Mesenchymal stem cell (in vitro differentiated cells and primary cell): Measurements from ENCODE around the gene BCL7B.
"Not testable (repeated sequence)": the region's sequence is repeated elsewhere in the genome, so short reads cannot be mapped to it uniquely, and the experiment has no call there.

ENCODE experiments used
- DNase-seq: peaks from one replicate; pipeline ENCODE4 v3.0.0-alpha.2; 2013
- H2AFZ ChIP-seq: one replicate; pipeline ENCODE4 v1.6.1; 2013; ENCODE audit warnings: low read depth, mild to moderate bottlenecking, control low read depth, inconsistent platforms, low read length, moderate library complexity
- H2AK5ac ChIP-seq: 2 replicates; pipeline ENCODE4 v1.6.1; 2013; ENCODE audit warnings: low read length, moderate library complexity, mild to moderate bottlenecking, inconsistent platforms; ENCODE audit not compliant: severe bottlenecking
- H2BK120ac ChIP-seq: one replicate; pipeline ENCODE4 v1.6.1; 2013; ENCODE audit warnings: low read depth, mild to moderate bottlenecking, inconsistent platforms, low read length, moderate library complexity
- H2BK12ac ChIP-seq, 2 experiments: one replicate each; pipeline ENCODE4 v1.6.1; 2013; ENCODE audit warnings: inconsistent platforms in 2 of 2, low read length in 2 of 2, mild to moderate bottlenecking in 2 of 2, moderate library complexity in 2 of 2, control low read depth in 1 of 2
- H2BK15ac ChIP-seq: one replicate; pipeline ENCODE4 v1.6.1; 2013; ENCODE audit warnings: mild to moderate bottlenecking, low read depth, inconsistent platforms; ENCODE audit not compliant: poor library complexity, severe bottlenecking
- H2BK5ac ChIP-seq: 2 replicates; pipeline ENCODE4 v1.6.1; 2013; ENCODE audit warnings: low read depth, mild to moderate bottlenecking, low read length, control low read depth, inconsistent platforms; ENCODE audit not compliant: poor library complexity, severe bottlenecking
- H3K14ac ChIP-seq, 2 experiments: one replicate each; pipeline ENCODE4 v1.6.1; 2013; ENCODE audit warnings: inconsistent platforms in 2 of 2, low read length in 2 of 2, control low read depth in 1 of 2, mild to moderate bottlenecking in 1 of 2, moderate library complexity in 1 of 2
- H3K18ac ChIP-seq, 2 experiments: one replicate each; pipeline ENCODE4 v1.6.1; 2013; ENCODE audit warnings: inconsistent platforms in 2 of 2, low read length in 2 of 2, control low read depth in 1 of 2, low read depth in 1 of 2, mild to moderate bottlenecking in 1 of 2
- H3K23ac ChIP-seq, 2 experiments: one replicate each; pipeline ENCODE4 v1.6.1; 2013; ENCODE audit warnings: inconsistent platforms in 2 of 2, low read length in 2 of 2, mild to moderate bottlenecking in 2 of 2, moderate library complexity in 2 of 2, control low read depth in 1 of 2
- H3K27ac ChIP-seq: 2 replicates; pipeline ENCODE4 v1.5.1; 2013; ENCODE audit warnings: mild to moderate bottlenecking, moderate library complexity, low read length, control low read depth, inconsistent platforms; ENCODE audit not compliant: poor library complexity, severe bottlenecking
- H3K27me3 ChIP-seq, 2 experiments: 2 replicates each; pipeline versions ENCODE4 v1.6.1 to v1.7.0; 2013; ENCODE audit warnings: low read length in 2 of 2, mild to moderate bottlenecking in 2 of 2, moderate library complexity in 2 of 2, control low read depth in 1 of 2, inconsistent platforms in 1 of 2; ENCODE audit not compliant: control insufficient read depth in 1 of 2, insufficient read depth in 1 of 2
- H3K36me3 ChIP-seq, 2 experiments: 2 replicates each; pipeline versions ENCODE4 v1.6.1 to v1.7.0; 2013; ENCODE audit warnings: low read length in 2 of 2, control low read depth in 1 of 2, inconsistent platforms in 1 of 2, low read depth in 1 of 2, mild to moderate bottlenecking in 1 of 2; ENCODE audit not compliant: insufficient read depth in 2 of 2, control insufficient read depth in 1 of 2
- H3K4ac ChIP-seq, 2 experiments: one replicate each; pipeline ENCODE4 v1.6.1; 2013; ENCODE audit warnings: inconsistent platforms in 2 of 2, low read length in 2 of 2, mild to moderate bottlenecking in 2 of 2, moderate library complexity in 2 of 2, control low read depth in 1 of 2, low read depth in 1 of 2
- H3K4me1 ChIP-seq: 2 replicates; pipeline ENCODE4 v1.6.1; 2013; ENCODE audit warnings: low read depth, low read length, control low read depth; ENCODE audit not compliant: control insufficient read depth, insufficient read depth
- H3K4me2 ChIP-seq: 2 replicates; pipeline ENCODE4 v1.6.1; 2013; ENCODE audit warnings: low read length, mild to moderate bottlenecking, inconsistent platforms; ENCODE audit not compliant: poor library complexity, severe bottlenecking
- H3K4me3 ChIP-seq, 2 experiments: 2 replicates each; pipeline versions ENCODE4 v1.5.1 to v1.7.0; 2013; ENCODE audit warnings: low read length in 2 of 2, mild to moderate bottlenecking in 2 of 2, control low read depth in 1 of 2, low read depth in 1 of 2; ENCODE audit not compliant: insufficient read depth in 1 of 2
- H3K79me1 ChIP-seq: replicated peaks from 2 replicates; pipeline ENCODE4 v1.6.1; 2013; ENCODE audit warnings: mild to moderate bottlenecking, control low read depth, low read length, inconsistent platforms; ENCODE audit not compliant: poor library complexity, severe bottlenecking
- H3K9ac ChIP-seq: 2 replicates; pipeline ENCODE4 v1.7.0; 2013; ENCODE audit warnings: mild to moderate bottlenecking, low read length, moderate library complexity
- H3K9me3 ChIP-seq: 2 replicates; pipeline ENCODE4 v1.7.0; 2013; ENCODE audit warnings: mild to moderate bottlenecking, low read length; ENCODE audit not compliant: control insufficient read depth
- H4K8ac ChIP-seq: one replicate; pipeline ENCODE4 v1.6.1; 2013; ENCODE audit warnings: inconsistent platforms, mild to moderate bottlenecking, low read length, moderate library complexity
- H4K91ac ChIP-seq: one replicate; pipeline ENCODE4 v1.6.1; 2013; ENCODE audit warnings: mild to moderate bottlenecking, low read length, inconsistent platforms
- WGBS: methylation state at CpG from one replicate; pipeline ENCODE4 v1.1.7; 2013; ENCODE audit warnings: mixed read lengths; 5-methylcytosine and 5-hydroxymethylcytosine counted together

BCL7B gene

DNA sequence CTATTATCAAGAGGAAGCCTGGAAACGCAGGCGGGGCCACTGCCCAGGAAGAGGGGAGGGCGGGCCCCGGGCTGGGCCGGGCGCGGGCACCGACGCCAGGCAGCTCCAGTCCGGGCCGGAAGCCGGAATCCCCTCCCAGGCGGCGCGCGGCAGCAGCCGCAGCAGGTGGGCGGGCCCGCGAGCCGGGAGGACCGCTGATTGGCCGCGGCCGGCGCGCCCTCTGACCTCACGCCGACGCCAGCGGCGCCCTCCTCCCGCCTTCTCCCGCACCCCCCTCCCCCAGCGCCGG, 438 bp downstream of the BCL7B start:
- peak overlapping the region in 1 of 2 experiments; percentile 94 for H3K18ac ChIP-seq
- H4K8ac ChIP-seq: peak overlapping the region; percentile 98
- H2BK120ac ChIP-seq: peak overlapping the region; percentile 96
- H3K4me2 ChIP-seq: peak overlapping the region; percentile 84
- H3K23ac ChIP-seq: no peak overlapping the region
- no peak overlapping the region for H2AK5ac ChIP-seq
- H3K4ac ChIP-seq: peak overlapping the region in 1 of 2 experiments; percentile 99
- no peaks in the 10 kb centered on the region for H3K27me3 ChIP-seq
- no peak overlapping the region for H2AFZ ChIP-seq
- WGBS: 0% methylated on average over 10 of the region's 36 CpGs
- peak overlapping the region in 1 of 2 experiments; percentile 94 for H3K14ac ChIP-seq
- H3K9ac ChIP-seq: peak overlapping the region; percentile 95
- peak overlapping the region; percentile 98 for H2BK15ac ChIP-seq
- peak overlapping the region; percentile 96 to 99 for H3K4me3 ChIP-seq
- H3K36me3 ChIP-seq: peaks cover 9 to 17% of the 10 kb centered on the region in 2 experiments
- H3K4me1 ChIP-seq: peaks cover 20% of the 10 kb centered on the region
- H2BK12ac ChIP-seq: no peak overlapping the region
- no peak overlapping the region for H4K91ac ChIP-seq
- H3K79me1 ChIP-seq: peaks cover 4% of the 10 kb centered on the region
- peak overlapping the region; percentile 95 for H3K27ac ChIP-seq
- peak overlapping the region; percentile 68 for H2BK5ac ChIP-seq
- DNase-seq: peak; percentile 93
- H3K9me3 ChIP-seq: no peaks in the 10 kb centered on the region

DNA sequence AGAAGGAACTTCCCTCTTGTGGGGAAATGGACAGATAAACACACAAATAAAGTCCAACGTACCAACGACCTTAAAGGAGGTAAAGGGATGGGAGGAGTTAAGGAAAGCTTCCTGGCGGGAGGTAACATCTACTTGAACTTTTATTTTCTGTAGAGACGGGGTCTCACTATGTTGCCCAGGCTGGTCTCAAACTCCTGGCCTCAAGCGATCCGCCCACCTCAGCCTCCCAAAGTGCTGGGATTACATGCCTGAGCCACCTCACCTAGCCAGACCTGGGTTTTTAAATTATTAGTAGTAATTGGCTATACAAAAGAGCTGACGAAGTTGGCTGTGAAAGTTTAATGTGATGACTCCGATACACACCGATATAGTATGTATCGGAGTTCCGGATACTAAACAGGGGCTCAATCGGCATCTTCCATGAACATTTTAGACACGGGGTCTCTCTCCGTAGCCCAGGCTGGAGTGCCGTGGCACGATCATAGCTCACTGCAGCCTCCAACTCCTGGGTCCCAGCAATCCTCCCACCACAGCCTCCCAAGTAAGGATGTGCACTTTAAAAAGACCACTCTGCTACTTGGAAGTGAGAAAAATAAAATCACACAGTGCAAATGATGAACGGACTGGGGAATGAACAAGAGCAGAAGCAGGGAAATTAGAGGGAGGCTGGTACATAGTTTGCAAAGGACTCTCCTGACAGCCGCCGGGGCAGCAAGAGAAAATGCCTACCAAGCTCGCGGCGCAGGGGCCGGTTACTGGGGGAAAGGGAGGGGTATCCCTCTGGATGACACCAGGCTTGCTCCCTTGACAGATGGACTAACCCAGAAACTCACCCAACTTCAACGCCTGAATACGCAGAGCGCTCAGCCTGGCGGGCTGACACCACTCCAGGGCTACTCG, 1.0 kb downstream of the BCL7B start:
- Histone ChIP-seq H3K4me3 (peak overlapping the region; percentile 96 to 99), H3K27ac (peak overlapping the region; percentile 75), H2BK120ac (no peak overlapping the region), H3K14ac (peak overlapping the region in 1 of 2 experiments; percentile 94), H3K36me3 (peaks cover 9 to 23% of the 10 kb centered on the region in 2 experiments), H3K18ac (peak overlapping the region in 1 of 2 experiments; percentile 18), H3K4me2 (peak overlapping the region; percentile 84), H2BK5ac (no peak overlapping the region), H3K9ac (peak overlapping the region; percentile 95), H4K8ac (no peak overlapping the region), H4K91ac (no peak overlapping the region), H3K4ac (peak overlapping the region in 1 of 2 experiments; percentile 79), H2AFZ (no peak overlapping the region), H2BK15ac (peak overlapping the region; percentile 54), H3K4me1 (peaks cover 20% of the 10 kb centered on the region), H3K23ac (no peak overlapping the region), H3K9me3 (no peaks in the 10 kb centered on the region), H3K27me3 (no peaks in the 10 kb centered on the region), H3K79me1 (peaks cover 5% of the 10 kb centered on the region), H2BK12ac (no peak overlapping the region), H2AK5ac (no peak overlapping the region)
- 42% methylated on average over 23 of the region's 28 CpGs for WGBS
- DNase-seq: no peak

DNA sequence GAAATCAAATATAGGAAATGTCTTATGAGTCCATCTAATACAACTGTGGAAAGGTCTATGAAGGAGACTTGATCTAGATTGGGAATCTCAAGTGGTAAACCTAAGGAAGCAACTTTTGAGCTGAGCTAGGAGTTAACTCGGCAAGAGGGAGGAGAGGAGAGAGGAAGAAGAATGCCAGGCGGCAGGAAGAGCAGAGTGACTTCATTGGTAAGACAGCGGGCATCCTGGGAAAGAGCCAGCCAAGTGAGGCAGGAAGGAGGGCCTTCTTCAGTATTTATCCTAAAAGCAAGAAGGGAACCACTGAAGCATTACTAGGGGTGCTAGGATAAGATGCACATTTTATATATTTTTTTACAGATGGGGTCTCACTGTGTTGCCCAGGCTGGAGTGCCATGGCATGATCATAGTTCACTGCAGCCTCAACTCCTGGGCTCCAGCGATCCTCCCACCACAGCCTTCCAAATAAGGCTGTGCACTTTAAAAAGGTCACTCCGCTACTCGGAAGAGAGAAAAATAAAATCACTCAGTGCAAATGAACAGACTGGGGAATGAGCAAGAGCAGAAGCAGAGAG, 2.0 kb downstream of the BCL7B start:
- Histone ChIP-seq H3K4me3 (peak overlapping the region in 1 of 2 experiments; percentile 99), H3K36me3 (peaks cover 14 to 31% of the 10 kb centered on the region in 2 experiments), H2AK5ac (no peak overlapping the region), H2BK5ac (no peak overlapping the region), H3K27me3 (no peaks in the 10 kb centered on the region), H3K18ac (no peak overlapping the region), H2AFZ (no peak overlapping the region), H2BK12ac (no peak overlapping the region), H3K23ac (no peak overlapping the region), H3K79me1 (peaks cover 9% of the 10 kb centered on the region), H4K8ac (no peak overlapping the region), H3K4ac (no peak overlapping the region), H3K4me1 (peaks cover 18% of the 10 kb centered on the region), H4K91ac (no peak overlapping the region), H3K4me2 (peak overlapping the region; percentile 84), H2BK120ac (no peak overlapping the region), H3K27ac (peak overlapping the region; percentile 33), H3K9me3 (no peaks in the 10 kb centered on the region), H2BK15ac (no peak overlapping the region), H3K14ac (no peak overlapping the region), H3K9ac (peak overlapping the region; percentile 95)
- WGBS: 93% methylated on average over 6 of the region's 6 CpGs
- no peak for DNase-seq

DNA sequence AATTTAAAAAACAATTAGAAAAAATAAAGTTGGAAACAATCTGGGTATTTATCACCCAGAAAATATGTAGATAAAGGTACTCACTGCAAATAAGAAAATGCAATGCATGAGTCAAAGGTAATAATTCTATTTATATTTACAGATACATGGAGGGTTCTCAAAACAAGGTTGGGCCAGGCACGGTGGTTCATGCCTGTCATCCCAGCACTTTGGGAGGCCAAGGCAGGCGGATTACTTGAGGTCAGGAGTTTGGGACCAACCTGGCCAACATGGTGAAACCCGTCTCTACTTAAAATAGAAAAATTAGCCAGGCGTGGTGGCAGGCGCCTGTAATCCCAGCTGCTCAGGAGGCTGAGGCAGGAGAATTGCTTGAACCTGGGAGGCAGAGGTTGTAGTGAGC, 7.4 kb downstream of the BCL7B start:
- not testable (repeated sequence) for H2BK120ac ChIP-seq, H4K91ac ChIP-seq, H2AK5ac ChIP-seq, H3K23ac ChIP-seq, H2AFZ ChIP-seq, H3K18ac ChIP-seq, H3K27ac ChIP-seq, H3K4me3 ChIP-seq, H2BK15ac ChIP-seq, H2BK5ac ChIP-seq, H4K8ac ChIP-seq, DNase-seq, H2BK12ac ChIP-seq, H3K9ac ChIP-seq, H3K4me2 ChIP-seq, H3K9me3 ChIP-seq, H3K27me3 ChIP-seq, H3K4me1 ChIP-seq, H3K14ac ChIP-seq, H3K4ac ChIP-seq
- H3K36me3 ChIP-seq: peaks cover 39 to 64% of the 10 kb centered on the region in 2 experiments
- peaks cover 20% of the 10 kb centered on the region for H3K79me1 ChIP-seq
- WGBS: 94% methylated on average over 5 of the region's 5 CpGs
